NOMO-1 (cell line): Measurements from ENCODE around the gene ARSB.
"Not testable (repeated sequence)": the region's sequence is repeated elsewhere in the genome, so short reads cannot be mapped to it uniquely, and the experiment has no call there.

ENCODE experiments used
- DNase-seq, 2 experiments: peaks; one replicate each; lab custom pipeline; 2025; ENCODE audit not compliant: unreplicated experiment in 2 of 2; lab: John Stamatoyannopoulos, UW

The ARSB gene

GRCh38 chr5:78785454-78785853 lies 199.7 kb downstream of the ARSB start:
- no peak for DNase-seq

DNA sequence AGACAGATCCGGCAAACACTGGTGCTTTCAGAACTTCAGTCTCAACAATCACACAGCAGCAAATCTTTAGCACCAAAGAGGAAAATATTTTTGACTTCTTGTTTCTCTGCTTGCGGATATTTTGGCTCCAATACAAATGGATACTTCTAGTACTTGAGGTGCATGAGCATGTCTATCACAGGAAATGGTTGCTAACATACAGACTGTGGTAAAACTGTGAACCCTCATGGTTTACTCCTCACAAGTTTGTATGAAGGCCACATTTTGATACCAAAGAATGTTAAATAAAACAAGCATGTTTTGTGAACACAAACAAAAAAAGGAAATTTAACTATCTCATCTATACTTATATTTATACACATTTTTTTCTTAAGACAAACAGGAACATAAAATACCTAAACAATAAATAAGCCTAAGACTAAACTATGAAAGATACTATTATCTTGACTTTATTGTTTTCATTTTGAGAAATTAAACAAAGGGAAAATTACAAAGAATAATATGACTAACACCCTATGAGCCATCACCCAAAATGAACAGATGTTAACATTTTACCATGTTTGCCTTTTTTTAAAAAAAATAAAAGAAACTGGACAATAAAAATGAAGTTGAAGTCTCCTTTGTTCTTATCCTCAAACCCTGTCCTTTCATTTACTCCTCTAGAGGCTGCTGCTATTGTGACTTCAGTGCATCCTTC lies 201.5 kb downstream of the ARSB start:
- DNase-seq: no peak

DNA sequence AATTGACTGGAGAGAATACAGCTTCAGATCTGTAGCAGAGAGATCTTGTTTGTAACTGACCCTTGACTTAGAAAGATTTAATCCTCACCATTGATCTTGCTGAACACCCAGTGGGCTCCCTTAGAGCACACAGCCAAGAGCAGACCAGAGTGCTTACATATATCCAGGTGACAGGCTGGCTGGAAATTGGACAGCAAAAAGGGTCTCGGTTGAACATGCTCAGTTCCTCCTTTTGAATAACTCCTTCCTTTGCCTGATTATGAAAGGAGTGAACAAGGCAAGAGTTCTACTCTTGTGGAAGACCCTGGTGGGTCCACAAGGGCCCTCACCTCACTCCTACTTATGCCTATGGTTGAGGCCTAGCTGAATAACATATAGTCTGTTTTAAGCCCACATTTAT lies 202.4 kb downstream of the ARSB start:
- no peak for DNase-seq

- DNase-seq: no peak
Measured at GRCh38 chr5:78781611-78782286, 203.4 kb downstream of the ARSB start.

DNA sequence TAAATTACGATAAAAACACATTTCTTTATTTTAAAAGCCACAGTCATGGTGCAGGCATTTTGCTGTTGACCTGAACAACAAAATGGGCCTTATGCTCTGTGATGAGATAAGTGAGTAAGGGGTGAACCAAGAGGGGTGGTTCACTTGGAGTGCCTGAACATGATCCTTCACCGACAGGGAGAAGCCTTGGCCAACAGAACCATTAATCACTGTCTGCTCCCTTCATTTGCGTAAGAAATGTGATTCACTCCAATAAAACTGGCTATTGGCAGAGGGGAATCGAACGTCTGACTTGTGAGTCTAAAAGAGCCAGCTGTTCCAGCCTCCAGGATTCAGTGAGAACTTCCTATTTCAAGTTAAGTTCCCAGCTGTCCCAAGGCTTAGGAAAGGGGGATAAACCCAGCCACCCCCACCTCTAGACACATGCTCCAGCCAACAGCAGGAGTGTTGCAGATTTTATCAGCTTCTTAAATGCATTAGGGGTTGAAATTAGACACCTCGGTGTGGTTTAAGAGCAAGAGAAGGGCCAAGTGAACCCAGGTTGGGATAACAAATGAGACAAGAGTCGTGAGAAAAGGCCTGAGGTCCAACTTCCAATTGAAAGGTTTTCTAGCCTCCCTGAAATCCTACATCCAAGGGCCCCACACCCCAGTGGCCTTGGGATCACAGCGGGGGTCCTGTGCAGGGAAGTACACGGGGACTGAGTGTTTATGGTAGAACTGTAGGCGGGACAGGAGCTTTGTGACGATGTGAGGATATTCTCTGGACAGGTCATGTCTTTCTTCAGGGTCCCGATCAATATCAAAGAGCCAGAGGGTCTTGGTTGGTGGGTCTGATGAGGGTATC lies 205.1 kb downstream of the ARSB start:
- no peak for DNase-seq

- no peak for DNase-seq
Measured at GRCh38 chr5:78779262-78779661, 205.8 kb downstream of the ARSB start.

- DNase-seq: no peak
Measured at GRCh38 chr5:78778538-78778937, 206.6 kb downstream of the ARSB start.

DNA sequence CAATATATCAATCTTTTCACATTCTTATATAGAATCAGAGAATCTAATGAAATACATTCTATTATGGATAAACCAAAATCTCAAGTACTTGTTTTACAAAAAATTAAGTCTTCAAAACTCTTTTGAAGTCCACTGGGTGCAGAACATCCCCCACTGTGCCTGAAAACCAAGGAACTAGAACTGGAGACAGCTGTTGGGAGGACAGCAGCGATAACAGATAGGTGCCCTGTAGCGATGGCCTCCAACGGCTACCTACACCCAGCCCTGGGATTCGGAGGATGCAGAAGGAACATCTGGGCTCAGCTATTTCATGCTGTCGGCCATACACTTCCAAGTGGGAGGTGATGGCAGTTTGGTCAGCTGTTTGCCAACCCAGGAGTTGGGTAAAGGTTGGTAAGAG lies 207.2 kb downstream of the ARSB start:
- no peak for DNase-seq

GRCh38 chr5:78776637-78777036 lies 208.5 kb downstream of the ARSB start:
- no peak for DNase-seq

- DNase-seq: no peak
Measured at GRCh38 chr5:78773655-78774054, 211.5 kb downstream of the ARSB start.

- no peak for DNase-seq
Measured at GRCh38 chr5:78771260-78772205, 213.6 kb downstream of the ARSB start.

DNA sequence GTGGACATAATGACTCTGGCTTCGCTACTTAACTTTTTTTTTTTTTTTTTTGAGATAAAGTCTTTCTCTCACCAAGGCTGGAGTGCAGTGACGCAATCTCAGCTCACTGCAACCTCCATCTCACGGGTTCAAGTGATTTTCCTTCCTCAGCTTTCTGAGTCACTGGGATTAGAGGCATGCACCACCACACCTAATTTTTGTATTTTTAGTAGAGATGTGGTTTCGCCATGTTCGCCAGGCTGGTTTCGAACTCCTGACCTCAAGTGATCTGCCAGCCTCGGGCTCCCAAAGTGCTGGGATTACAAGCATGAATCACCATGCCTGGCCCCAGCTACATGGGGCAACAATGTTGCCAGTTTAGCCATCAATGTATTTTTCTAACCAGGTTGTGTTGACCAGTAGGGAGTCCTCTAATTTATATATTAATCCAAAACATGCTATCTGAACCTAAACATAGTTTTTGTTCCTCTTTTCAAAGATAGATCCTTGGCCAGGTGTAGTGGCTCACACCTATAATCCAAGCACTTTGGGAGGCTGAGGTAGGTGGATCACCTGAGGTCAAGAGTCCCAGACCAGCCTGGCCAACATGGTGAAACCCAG lies 216.2 kb downstream of the ARSB start:
- DNase-seq: no peak

GRCh38 chr5:78766412-78766762 lies 218.7 kb downstream of the ARSB start:
- DNase-seq: no peak

DNA sequence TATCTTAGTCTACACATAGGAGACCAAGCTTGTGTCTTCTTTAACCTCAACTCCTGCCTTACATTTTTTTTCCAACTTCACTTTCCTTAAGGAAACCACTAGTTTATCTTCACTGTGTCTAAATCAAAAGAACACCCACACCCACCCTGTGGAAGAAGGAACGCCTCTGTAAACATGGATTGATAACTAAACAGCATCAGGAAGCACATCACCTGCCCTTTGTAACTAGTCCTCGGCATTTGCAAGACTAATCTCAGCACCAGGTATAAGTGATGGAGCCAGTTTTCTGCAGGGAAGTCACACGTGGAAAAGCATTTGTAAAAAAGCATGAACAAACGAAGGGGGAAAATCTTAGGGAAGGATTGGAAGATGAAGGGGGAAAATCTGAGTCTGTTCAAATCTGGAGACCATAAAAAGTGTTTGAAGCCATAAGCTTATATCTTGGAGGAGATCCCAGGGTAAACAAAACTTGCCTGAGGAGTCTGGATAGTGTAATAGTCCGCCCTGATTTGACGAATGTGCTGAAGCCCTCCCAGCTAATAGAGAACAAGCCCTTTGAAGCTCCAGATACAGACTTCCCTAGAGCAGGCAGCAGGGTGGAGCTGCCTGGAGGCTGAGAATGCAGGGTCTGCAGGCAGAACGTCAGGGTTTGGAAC lies 219.2 kb downstream of the ARSB start:
- DNase-seq: no peak

DNA sequence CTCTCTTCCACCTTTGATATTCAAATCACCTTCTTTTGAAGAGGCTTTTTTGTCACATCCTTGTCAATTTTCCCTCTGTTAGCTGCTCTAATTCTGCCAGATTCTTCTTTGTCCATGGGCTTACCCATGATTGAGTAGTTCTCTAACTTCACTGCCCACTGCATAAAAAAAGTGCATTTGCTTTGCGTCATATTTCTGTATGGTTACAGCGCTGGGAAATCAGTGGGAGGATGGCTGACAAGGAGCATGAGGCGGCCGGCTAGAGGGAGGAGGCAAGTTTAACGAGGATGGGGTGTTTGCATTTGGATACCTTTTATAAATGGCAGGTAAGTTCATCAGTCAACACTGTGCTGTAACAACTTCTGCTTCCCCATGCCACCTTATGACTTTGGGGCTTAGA lies 220.0 kb downstream of the ARSB start:
- DNase-seq: no peak

GRCh38 chr5:78763659-78764189 lies 221.4 kb downstream of the ARSB start:
- DNase-seq: peak; percentile 13 to 42

DNA sequence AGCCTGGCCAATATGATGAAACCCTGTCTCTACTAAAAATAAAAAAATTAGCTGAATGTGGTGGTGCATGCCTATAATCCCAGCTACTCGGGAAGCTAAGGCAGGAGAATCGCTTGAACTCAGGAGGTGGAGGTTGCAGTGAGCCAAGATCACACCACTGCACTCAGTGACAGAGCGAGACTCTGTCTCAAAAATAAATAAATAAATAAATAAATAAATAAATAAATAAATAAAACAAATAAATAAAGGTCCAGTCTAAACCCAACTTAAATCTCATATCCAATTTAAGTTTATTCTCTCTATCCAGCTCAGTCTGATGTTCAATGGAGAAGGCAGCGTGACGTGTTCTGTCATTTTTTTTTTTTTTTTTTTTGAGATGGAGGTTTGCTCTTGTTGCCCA lies 222.4 kb downstream of the ARSB start:
- not testable (repeated sequence) for DNase-seq

- peak in 1 of 2 experiments; percentile 10 for DNase-seq
Measured at GRCh38 chr5:78761840-78762239, 223.3 kb downstream of the ARSB start.

DNA sequence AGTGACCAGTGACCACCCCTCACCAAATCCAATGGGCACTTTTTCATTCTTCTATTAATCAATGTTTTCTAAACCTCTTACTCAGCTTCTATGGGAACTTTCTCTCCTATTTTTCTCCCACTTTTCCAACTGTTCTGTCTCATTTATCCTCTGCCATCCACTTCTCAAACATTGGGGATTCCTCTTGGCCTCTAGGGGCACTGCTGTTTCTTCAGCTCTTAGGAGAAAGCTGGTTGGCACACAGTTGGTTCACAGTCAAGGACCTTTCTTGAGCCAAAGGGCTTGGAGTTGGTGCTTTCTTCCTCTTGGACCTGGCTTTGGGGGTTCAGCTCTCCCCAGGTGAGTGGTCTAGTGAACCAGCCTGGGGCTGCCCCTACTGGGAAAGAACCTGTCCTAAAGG lies 224.3 kb downstream of the ARSB start:
- no peak for DNase-seq
